CD4-positive, alpha-beta T cell treated with Interleukin-17A for 4 hours (primary cell): ENCODE data around the gene CES1.
"Not testable (repeated sequence)": the region's sequence is repeated elsewhere in the genome, so short reads cannot be mapped to it uniquely, and the experiment has no call there.

ENCODE experiments used
- DNase-seq: peaks from one replicate; pipeline ENCODE4 v3.0.0-alpha.2; 2020; ENCODE audit warnings: mixed read lengths

CES1 gene

GRCh38 chr16:55830658-55831294 is 2.1 kb downstream of the CES1 start:
- DNase-seq: no peak

GRCh38 chr16:55829232-55829631 is 3.7 kb downstream of the CES1 start:
- not testable (repeated sequence) for DNase-seq

- no peak for DNase-seq
Observed at GRCh38 chr16:55828680-55829079, 4.2 kb downstream of the CES1 start.

- DNase-seq: no peak
Observed at GRCh38 chr16:55825115-55825728, 7.7 kb downstream of the CES1 start.

GRCh38 chr16:55824473-55825000 is 8.4 kb downstream of the CES1 start:
- no peak for DNase-seq

- no peak for DNase-seq
Observed at GRCh38 chr16:55822280-55822810, 10.6 kb downstream of the CES1 start.

GRCh38 chr16:55821210-55821609 is 11.7 kb downstream of the CES1 start:
- DNase-seq: no peak

- no peak for DNase-seq
Observed at GRCh38 chr16:55820615-55821014, 12.3 kb downstream of the CES1 start.

GRCh38 chr16:55817236-55817912 is 15.5 kb downstream of the CES1 start:
- DNase-seq: no peak

GRCh38 chr16:55816222-55816621 is 16.7 kb downstream of the CES1 start:
- not testable (repeated sequence) for DNase-seq

- no peak for DNase-seq
Observed at GRCh38 chr16:55815320-55815719, 17.6 kb downstream of the CES1 start.

GRCh38 chr16:55814174-55814573 is 18.7 kb downstream of the CES1 start:
- not testable (repeated sequence) for DNase-seq

GRCh38 chr16:55813730-55814129 is 19.2 kb downstream of the CES1 start:
- not testable (repeated sequence) for DNase-seq

- DNase-seq: no peak
Observed at GRCh38 chr16:55812951-55813350, 19.9 kb downstream of the CES1 start.

- no peak for DNase-seq
Observed at GRCh38 chr16:55811811-55812210, 21.1 kb downstream of the CES1 start.

GRCh38 chr16:55810451-55810961 is 22.4 kb downstream of the CES1 start:
- DNase-seq: no peak

- no peak for DNase-seq
Observed at GRCh38 chr16:55809851-55810250, 23.0 kb downstream of the CES1 start.

- no peak for DNase-seq
Observed at GRCh38 chr16:55809386-55809785, 23.5 kb downstream of the CES1 start.

GRCh38 chr16:55808286-55808685 is 24.6 kb downstream of the CES1 start:
- DNase-seq: not testable (repeated sequence)

- DNase-seq: not testable (repeated sequence)
Observed at GRCh38 chr16:55805104-55805503, 27.8 kb downstream of the CES1 start.

GRCh38 chr16:55803681-55804080 is 29.2 kb downstream of the CES1 start:
- DNase-seq: not testable (repeated sequence)

- not testable (repeated sequence) for DNase-seq
Observed at GRCh38 chr16:55792934-55793374, 39.9 kb downstream of the CES1 start.

- not testable (repeated sequence) for DNase-seq
Observed at GRCh38 chr16:55791512-55791911, 41.4 kb downstream of the CES1 start.
